GM19193 (cell line): Measurements from ENCODE around the gene PDE4D.

Experiments used
- POLR2A ChIP-seq: IDR thresholded peaks from 4 replicates; pipeline ENCODE4 v1.6.1; 2011; ENCODE audit not compliant: insufficient read depth, insufficient read length; ENCODE audit errors: extremely low read depth

The PDE4D gene

DNA sequence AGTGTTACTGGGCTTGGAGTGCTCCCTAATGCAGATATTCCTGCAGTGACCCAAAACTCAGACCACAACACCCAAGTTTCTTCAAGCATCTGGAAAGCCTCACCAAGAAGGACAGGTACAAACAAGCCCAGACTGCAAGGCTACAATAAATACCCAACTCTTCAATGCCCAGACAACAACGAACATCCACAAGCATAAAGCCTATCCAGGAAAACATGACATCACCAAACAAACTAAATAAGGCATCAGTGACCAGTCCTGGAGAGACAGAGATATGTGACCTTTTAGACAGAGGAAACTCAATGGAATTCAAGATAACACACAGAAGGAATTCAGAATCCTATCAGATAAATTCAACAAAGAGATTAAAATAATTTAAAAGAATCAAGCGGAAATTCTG, 605.6 kb downstream of the PDE4D start:
- TF ChIP-seq POLR2A, result no peak

DNA sequence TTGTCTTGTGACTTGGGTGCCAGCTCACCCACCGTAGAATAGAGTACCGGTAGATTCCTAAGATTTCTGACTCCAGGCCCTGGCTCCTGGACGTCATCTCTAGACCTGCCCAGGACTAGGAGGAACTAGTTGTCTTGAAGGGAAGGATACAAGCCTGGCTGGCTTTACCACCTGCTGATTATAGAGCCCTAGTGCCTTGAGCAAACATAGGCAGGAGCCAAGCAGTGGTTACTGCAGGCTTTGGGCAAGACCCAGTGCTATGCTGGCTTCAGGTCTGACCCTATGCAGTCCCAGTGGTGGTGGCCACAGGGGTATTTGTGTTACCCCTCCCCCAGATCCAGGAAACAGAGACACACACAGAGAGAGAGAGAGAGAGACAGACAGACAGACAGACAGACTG, 606.2 kb downstream of the PDE4D start:
- TF ChIP-seq POLR2A, result no peak

DNA sequence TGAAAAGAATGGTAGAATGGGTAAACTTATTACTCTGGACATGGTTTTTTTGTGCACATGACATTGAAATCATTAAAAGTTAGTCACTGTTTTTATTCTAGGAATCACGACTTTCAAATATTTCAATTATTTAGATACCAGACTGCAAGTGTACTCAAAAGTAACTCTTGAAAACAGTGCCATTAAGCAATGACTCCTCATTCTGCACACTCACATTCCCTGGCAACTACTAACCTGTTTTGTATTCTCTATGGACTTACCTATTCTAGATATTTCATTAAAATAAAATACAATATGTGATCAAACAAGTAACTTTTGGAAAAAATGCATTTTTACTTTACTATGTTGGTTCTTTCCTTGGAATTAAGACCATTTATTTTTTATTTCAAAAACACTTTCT, 607.0 kb downstream of the PDE4D start:
- no peak for TF ChIP-seq POLR2A

DNA sequence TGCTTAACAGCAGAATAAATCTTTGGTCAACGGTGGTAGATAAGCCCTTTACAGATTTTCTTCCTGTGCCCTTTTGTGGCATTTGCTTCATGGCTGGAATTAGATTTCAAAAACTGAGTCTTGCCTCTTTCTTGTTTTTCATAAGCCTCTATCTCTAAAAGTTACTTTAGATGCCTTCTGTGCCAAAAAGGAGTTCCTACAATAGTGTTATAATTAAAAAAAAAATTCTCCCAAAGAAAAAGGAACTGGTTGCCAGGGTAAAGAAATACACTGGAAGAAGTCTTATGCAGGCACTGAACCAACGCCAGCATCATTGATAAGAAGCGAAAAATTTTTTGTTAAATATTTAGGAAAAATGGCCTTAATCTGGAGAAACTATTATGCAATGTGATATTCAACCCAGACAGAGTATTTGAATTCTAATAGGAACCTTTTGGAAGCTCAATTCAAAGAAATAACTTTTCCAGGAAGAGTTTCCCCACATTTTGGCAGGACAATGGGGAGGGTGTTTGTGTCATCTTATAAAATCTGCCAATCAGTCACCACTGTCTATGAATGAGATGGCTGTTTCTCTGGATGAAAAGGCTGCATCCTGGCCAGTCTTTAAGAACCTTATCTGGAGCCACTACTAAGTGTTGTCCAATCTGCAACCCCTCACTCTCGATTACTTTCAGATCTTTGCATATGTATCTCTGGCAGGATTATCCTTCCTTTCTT, 608.1 kb downstream of the PDE4D start:
- TF ChIP-seq POLR2A, result no peak

DNA sequence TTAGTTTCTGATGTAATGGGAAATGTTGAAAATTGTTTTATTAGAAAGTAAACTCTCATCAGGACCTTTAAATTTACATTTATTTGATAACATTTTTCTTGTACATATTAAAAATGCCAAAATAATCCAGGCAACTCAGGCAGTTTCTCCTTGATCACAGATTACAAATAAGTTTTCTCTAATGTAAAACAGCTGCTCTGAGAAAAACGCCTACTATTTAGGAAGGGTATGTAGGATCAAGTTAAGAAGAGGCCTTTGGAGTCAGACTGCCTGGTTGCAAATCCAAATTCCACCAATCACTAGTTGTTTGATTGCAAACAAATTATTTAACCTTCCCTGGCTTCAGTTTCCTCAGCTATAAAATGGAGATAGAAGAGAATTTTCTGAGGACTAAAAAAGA, 610.8 kb downstream of the PDE4D start:
- no peak for TF ChIP-seq POLR2A

DNA sequence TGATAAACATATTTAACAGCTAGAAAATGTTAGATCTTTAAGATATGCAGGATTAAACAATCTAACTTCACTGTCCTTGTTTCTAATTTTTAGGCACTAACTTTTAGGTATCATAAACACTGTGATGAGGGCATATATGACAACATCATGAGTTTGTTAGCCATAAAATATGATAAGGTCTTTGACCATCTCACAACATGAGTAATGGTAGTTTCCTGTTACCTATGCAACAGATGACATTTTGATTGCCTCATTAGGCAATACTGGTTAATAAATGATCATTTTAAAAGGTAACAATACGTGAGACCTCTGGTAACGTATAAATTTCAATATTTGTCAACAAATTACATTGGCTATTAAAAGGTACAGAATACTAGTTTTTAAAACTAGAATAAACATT, 613.5 kb downstream of the PDE4D start:
- no peak for TF ChIP-seq POLR2A

DNA sequence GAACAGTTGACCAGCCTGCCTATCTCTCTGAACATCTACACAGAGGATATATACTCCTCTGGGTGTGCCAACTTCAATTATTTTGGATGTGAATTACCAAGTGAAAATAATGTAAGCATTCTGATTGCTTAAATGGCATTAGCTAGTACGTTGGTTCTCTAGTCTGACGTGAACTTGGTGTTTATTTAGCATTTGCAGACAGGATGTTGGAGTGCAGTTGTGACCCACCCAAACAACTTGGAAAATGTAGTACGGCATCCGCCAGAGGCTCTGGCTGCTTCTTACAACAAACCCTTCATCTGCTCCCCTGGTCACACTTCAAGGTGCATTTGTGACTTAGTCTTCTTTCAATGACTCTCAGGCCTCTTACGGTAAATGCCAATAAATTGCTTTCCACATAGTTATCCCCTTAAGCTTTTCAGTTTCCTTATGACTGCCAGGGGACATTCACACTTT, 616.6 kb downstream of the PDE4D start:
- no peak for TF ChIP-seq POLR2A

DNA sequence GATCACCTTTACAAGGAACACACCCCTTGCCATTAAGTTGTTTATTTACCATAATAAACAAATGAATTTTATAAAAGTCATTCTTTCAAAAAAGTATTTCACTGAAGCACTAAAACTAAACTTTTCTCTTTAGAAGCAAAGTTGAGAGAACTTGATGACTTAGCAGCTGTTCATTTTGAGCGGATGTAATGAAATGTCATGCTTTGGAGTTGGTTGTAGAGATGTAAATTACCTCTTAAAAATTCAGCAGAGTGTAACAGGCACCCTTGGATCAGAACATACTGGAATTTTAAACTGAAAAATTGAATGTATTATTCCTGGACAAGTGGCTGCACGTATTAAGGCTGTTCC, 617.2 kb downstream of the PDE4D start:
- no peak for TF ChIP-seq POLR2A

DNA sequence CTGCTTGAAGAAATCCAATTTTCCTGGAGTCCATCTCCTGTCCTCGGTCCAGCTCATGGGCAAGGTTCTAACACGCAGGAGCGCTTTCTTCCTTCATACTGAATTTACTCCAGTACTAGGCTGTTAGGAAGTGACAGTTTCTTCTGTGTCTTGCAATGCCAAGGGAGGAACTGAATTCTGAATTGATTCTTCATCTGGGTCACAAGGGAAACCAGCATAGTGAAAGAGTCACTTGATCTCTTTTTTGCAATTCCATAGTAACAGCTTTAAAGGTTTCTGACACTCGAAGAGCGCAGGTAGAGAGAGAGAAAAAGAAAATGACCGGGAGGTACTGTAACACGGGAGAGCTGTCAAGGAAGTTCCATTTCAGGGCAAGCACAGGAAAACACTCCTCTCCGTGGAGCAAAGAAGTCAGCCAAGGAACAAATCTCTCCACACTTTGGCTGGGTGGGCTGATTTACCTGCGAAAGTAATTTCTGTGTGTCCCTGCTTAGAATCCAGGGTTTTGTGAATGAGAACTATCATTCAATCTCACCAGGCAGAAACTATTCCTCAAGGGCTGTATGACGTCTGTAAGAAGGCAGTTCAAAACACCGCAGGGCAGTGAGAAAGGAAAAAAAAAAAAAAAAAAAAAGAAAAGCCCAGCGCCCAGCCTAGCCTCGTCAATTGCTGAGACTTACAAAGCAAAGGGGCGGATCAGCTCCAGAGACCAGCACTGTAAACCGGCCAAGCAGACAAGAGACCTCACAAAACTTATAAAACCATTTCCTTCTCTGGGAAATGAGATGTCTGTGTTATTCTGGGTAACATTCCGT, 617.8 kb downstream of the PDE4D start:
- no peak for TF ChIP-seq POLR2A

DNA sequence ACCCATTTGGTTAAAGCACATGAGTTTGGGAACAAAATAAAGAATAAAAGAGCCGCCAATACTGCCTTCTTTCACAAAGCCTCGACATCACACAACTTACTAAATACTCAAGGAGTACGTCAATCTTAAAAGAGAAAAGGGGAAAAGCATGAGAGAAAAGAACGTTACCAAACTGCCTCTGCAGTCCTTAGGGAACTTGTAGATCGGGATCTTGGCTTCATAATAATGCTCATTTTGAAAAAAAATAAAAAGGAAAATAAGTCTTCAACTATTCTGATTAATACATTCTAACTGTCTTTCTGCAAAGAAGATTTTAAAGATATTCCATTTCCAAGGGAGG, 618.4 kb downstream of the PDE4D start:
- TF ChIP-seq POLR2A, result no peak

DNA sequence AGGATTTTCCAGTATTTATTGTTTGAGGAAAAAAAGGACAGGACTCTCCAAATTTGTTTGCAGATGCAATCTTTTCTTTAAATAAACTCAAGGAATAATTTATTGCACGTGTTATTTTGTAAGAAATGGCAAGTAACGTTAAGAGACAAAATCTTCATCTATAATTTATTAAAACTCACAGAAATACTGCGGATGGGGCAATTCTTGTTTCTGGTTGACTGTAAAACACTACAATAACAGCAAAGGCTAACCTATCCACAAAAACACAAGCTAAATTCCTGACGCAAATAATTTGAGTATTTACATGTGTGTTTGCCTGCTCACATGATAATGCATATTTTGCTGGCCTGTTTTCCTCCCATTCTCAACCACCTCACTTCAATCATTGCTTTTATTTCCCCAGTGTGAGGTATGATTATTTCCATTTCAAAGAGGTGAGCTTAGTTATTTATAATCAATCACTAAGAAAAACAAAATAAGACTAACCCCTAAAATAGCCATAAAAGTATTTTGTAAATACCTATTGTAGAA, 619.4 kb downstream of the PDE4D start:
- no peak for TF ChIP-seq POLR2A

DNA sequence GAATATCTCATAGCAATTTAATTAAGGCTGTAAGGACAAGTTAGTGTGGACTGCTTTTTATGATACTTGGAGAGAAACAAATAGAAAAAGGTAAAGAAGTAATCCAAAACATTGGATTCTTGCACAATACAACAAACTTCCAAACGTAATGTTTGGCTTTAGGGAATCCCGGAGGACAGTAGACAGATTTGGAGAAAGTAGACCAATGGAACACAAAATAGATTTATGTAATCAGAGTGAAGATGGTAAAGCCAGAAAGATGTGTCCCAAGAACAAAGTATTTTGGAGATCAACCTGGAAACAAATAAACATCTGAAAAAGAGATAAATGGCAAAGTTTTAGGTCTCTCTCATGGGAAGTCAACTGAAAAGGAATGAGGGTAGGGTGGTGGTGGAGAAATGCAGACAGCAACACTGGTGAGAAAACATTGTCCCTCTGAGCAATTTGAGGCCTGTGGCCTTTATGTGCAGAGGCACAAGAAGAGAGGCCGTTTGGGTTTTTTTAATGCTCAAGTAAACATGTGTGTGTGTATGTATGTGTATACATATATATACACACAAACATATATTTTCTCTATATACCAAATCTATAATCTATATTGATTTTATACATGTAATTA, 620.6 kb downstream of the PDE4D start:
- TF ChIP-seq POLR2A, result no peak

DNA sequence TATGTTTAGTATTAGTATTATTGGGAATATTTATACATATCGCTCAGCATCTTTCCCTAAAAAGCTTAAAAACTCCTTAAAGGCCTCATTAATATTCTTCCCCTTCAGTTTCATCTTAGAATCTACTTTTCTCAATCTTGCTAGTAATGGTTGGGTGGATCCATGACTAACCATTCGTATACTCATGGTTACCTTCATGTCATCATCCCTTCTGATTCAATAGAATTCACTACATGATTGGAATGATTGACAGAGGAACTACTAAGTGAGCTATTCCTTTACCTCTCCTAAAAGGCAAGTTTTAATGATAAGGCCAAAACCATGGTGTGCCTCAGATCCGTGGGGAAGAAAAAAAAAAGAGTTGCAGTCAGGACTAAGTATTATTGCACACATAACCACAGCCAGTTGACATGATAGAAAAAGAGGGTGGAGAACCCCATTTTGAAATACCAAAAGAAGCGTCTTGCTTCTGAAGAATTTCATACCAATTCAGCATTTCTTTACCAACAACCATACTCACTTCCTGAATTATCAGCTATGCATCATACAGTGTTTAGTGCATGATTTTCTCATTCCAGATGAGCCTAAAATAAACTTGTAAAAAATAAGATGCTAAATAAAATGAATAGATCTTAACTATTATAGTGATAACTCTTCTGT, 624.6 kb downstream of the PDE4D start:
- no peak for TF ChIP-seq POLR2A

DNA sequence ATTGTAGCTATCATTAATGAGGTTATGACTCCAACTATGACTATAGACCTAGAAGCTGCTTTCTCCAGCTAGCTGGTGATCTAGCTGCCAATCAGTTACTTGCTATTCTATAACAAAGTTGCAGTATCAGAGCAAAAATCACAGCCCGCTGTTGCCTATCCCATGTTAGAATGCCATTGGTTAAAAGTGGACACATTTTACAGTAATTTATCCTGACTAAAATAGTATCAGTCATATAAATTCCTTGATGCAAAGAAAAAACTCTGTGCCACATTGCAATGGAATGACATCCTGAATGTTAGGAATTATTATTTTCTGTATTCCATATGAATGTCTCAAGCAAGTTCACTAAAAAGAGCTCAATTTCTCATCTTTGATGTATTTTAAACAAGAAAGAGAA, 626.5 kb downstream of the PDE4D start:
- TF ChIP-seq POLR2A, result no peak

DNA sequence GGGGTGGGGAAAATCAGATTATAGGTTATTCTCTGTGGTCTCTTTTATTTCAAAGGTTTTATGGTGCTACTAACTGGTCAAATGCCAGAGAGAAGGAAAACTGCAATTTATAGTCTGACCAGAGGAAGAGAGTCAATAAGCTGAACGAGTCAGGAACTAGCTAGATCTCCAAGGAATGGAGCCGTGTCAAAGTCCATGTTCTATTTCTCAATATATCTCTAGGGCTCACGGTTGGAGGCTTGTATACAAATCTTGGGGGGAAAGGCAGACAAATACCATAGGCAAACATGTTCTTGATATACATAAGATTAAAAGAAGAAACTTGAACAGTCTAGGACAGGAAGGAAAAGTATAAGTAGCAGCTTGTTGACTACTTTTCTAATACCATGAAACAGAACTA, 627.1 kb downstream of the PDE4D start:
- no peak for TF ChIP-seq POLR2A
